ENCODE results near the gene SETD6. TPM values are rescaled to one million over a fixed set of nuclear protein-coding genes. Genes with fewer than 3 reads are reported as not detected.

Gene SETD6
- polyA plus RNA-seq, 1 of the 3 experiments (the other 2 are of a cell fraction) = 17.2 TPM

DNA sequence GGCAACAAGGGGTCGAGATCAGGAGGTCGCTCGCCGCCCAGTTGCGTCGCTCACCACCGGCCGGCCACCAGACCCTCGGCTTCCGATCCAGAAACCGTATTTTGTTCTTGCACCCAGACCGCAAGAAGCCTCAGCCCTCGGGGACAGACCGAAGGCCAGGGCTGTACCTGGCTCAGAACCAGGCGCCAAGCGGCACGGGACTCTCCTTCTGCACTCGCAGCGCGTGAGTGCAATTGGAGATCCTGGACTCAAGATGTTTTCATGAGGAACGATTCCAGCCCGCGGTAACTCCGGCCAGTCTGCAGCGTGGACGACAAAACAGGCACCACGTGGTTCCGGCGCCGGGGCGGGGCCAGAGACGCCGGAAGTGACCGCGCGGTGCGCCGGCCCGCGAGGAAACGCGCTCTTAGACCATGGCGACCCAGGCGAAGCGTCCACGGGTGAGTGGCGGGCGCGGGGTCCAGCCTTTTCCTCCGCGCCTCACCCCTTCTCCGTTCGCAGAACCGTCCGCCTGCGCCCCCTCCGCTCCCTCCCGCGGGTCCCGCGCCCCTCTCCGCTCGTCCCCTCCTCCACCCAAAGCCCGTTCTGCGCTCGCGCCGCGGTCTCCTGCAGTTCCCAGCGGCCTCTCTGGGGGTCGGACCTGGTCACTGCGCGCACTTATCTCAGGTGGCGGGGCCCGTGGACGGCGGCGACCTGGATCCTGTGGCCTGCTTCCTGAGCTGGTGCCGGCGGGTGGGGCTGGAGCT, at the start of gene SETD6 (continued):
- TF ChIP-seq, protein P1, sequence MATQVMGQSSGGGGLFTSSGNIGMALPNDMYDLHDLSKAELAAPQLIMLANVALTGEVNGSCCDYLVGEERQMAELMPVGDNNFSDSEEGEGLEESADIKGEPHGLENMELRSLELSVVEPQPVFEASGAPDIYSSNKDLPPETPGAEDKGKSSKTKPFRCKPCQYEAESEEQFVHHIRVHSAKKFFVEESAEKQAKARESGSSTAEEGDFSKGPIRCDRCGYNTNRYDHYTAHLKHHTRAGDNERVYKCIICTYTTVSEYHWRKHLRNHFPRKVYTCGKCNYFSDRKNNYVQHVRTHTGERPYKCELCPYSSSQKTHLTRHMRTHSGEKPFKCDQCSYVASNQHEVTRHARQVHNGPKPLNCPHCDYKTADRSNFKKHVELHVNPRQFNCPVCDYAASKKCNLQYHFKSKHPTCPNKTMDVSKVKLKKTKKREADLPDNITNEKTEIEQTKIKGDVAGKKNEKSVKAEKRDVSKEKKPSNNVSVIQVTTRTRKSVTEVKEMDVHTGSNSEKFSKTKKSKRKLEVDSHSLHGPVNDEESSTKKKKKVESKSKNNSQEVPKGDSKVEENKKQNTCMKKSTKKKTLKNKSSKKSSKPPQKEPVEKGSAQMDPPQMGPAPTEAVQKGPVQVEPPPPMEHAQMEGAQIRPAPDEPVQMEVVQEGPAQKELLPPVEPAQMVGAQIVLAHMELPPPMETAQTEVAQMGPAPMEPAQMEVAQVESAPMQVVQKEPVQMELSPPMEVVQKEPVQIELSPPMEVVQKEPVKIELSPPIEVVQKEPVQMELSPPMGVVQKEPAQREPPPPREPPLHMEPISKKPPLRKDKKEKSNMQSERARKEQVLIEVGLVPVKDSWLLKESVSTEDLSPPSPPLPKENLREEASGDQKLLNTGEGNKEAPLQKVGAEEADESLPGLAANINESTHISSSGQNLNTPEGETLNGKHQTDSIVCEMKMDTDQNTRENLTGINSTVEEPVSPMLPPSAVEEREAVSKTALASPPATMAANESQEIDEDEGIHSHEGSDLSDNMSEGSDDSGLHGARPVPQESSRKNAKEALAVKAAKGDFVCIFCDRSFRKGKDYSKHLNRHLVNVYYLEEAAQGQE (IDR thresholded peaks at IDR 0.05; ENCODE audit: low read depth, low read length) = no peak
- no peak for TF ChIP-seq EZH2phosphoT487 (IDR thresholded peaks at IDR 0.05; ENCODE audit: borderline replicate concordance, low read depth)
- TF ChIP-seq YY1 (IDR thresholded peaks at IDR 0.05; ENCODE audit: low read depth) = peak; percentile 79
- TF ChIP-seq, protein P2, sequence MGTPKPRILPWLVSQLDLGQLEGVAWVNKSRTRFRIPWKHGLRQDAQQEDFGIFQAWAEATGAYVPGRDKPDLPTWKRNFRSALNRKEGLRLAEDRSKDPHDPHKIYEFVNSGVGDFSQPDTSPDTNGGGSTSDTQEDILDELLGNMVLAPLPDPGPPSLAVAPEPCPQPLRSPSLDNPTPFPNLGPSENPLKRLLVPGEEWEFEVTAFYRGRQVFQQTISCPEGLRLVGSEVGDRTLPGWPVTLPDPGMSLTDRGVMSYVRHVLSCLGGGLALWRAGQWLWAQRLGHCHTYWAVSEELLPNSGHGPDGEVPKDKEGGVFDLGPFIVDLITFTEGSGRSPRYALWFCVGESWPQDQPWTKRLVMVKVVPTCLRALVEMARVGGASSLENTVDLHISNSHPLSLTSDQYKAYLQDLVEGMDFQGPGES (IDR thresholded peaks at IDR 0.05; ENCODE audit: low read depth, low read length) = no peak

DNA sequence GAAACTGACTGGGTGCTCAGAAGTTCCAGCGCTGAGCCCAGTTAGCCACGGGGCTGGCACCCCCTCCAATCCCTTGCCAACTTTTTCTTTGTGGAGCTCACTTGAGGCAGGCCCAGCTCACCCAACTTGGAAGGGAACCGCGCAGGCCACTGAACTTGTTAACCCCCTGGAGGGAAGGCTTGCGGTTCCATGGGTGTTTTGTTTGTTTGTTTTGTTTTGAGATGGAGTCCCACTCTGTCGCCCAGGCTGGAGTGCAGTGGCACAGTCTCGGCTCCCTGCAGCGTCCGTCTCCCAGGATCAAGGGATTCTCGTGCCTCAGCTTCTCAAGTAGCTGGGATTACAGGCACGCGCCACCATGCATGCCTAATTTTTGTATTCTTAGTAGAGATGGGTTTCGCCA, 49.5 kb upstream of the SETD6 start:
- no peaks in the 10 kb centered on the region for H3K36me3 ChIP-seq (replicated peaks in 1 of 2; ENCODE audit: control insufficient read depth in 1 of 2, insufficient read depth in 2 of 2, low read length in 1 of 2)
- no peak overlapping the region for H3K27ac ChIP-seq (ENCODE audit: low read depth in 2 of 2, low read length in 1 of 2)
- no peaks in the 10 kb centered on the region for H3K79me2 ChIP-seq (ENCODE audit: insufficient read depth)
- no peak for DNase-seq
- 92% methylated on average over 8 of the region's 13 CpGs for WGBS (ENCODE audit: low lambda C conversion rate)
- POLR2A ChIA-PET = no interaction called here
- TF ChIP-seq RAD21 (IDR thresholded peaks at IDR 0.05; ENCODE audit: low read length) (no peak), SIN3A (IDR thresholded peaks at IDR 0.05; ENCODE audit: borderline replicate concordance, low read depth, low read length) (no peak), GATA2 (CRISPR knock-in tag; IDR thresholded peaks at IDR 0.05) (no peak), TEAD4 (IDR thresholded peaks at IDR 0.05; ENCODE audit: borderline replicate concordance, insufficient read depth) (no peak), NFIC (IDR thresholded peaks at IDR 0.05; ENCODE audit: borderline replicate concordance) (no peak), NRF1 (IDR thresholded peaks at IDR 0.05; ENCODE audit: low read depth, low read length) (no peak), YY1 (IDR thresholded peaks at IDR 0.05; ENCODE audit: low read depth) (no peak), POLR2AphosphoS5 (IDR thresholded peaks at IDR 0.05; ENCODE audit: low read depth, low read length) (no peak), FOXJ3 (CRISPR knock-in tag; IDR thresholded peaks at IDR 0.05) (no peak), GABPA (IDR thresholded peaks at IDR 0.05; ENCODE audit: low read depth) (no peak)
- TF ChIP-seq, protein P3, sequence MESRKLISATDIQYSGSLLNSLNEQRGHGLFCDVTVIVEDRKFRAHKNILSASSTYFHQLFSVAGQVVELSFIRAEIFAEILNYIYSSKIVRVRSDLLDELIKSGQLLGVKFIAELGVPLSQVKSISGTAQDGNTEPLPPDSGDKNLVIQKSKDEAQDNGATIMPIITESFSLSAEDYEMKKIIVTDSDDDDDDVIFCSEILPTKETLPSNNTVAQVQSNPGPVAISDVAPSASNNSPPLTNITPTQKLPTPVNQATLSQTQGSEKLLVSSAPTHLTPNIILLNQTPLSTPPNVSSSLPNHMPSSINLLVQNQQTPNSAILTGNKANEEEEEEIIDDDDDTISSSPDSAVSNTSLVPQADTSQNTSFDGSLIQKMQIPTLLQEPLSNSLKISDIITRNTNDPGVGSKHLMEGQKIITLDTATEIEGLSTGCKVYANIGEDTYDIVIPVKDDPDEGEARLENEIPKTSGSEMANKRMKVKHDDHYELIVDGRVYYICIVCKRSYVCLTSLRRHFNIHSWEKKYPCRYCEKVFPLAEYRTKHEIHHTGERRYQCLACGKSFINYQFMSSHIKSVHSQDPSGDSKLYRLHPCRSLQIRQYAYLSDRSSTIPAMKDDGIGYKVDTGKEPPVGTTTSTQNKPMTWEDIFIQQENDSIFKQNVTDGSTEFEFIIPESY (IDR thresholded peaks at IDR 0.05; ENCODE audit: borderline replicate concordance, low read depth) = no peak
- TF ChIP-seq, protein P1 (IDR thresholded peaks at IDR 0.05; ENCODE audit: low read depth, low read length) = no peak
- TF ChIP-seq, protein P2 (IDR thresholded peaks at IDR 0.05; ENCODE audit: low read depth, low read length) = no peak
- H3K27me3 ChIP-seq (ENCODE audit: insufficient read depth) = peaks cover 38% of the 10 kb centered on the region
- no peaks in the 10 kb centered on the region for H3K9me3 ChIP-seq
- no peak overlapping the region for H3K4me2 ChIP-seq
- peaks cover 0 to 5% of the 10 kb centered on the region in 2 experiments; a peak in 1 of 4 replicates for H3K4me1 ChIP-seq (ENCODE audit: control insufficient read depth in 1 of 2, insufficient read depth in 2 of 2, low read depth in 1 of 2, low read length in 1 of 2)
- H4K20me1 ChIP-seq (ENCODE audit: insufficient read depth) = no peaks in the 10 kb centered on the region
- CTCF ChIA-PET = interaction anchor here (1.0 to 3.3 kb wide), 10 partner anchors 8 to 195 kb away, joined by 3 to 16 read pairs (median 4); no protein-coding TSS in a partner anchor
- H3K4me3 ChIP-seq (ENCODE audit: low read depth in 2 of 2, low read length in 1 of 2) = no peak overlapping the region
- no peaks in the 10 kb centered on the region for H3F3A ChIP-seq (replicated peaks; ENCODE audit: insufficient read depth)
- H3K9ac ChIP-seq = no peak overlapping the region
- no peaks in the 10 kb centered on the region for H3K9me2 ChIP-seq
- H2AFZ ChIP-seq (ENCODE audit: low read depth) = no peak overlapping the region
